ENCODE measurements around the gene SLA2.
"Not testable (repeated sequence)": the region's sequence is repeated elsewhere in the genome, so short reads cannot be mapped to it uniquely, and the experiment has no call there.

SLA2 gene, protein sequence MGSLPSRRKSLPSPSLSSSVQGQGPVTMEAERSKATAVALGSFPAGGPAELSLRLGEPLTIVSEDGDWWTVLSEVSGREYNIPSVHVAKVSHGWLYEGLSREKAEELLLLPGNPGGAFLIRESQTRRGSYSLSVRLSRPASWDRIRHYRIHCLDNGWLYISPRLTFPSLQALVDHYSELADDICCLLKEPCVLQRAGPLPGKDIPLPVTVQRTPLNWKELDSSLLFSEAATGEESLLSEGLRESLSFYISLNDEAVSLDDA

DNA sequence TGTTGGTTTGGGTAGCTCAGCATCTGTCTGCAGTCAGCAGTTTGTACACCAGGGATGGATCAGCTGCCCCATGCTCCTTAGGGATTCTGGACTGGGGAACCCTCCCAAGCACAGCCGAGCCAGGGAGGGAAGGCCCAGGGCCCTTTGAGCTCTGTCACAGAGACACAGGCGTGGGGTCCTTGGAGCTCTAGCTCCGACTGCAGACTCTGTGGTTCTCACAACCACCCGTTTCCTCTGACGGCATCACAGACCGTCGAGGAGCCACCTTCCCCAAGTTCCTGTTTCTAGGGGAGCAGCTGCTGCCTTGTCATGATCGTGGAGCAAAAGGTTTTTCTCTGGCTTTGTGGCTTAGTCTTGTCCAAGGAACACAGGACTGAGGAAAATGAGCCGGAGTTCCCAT, at the start of gene SLA2:
Gene SLA2, minus strand, starts transcription at position 199 of the 400 bp plus-strand sequence. CDS start 4,861 bp downstream, outside the sequence.
- no peak for FAIRE-seq

DNA sequence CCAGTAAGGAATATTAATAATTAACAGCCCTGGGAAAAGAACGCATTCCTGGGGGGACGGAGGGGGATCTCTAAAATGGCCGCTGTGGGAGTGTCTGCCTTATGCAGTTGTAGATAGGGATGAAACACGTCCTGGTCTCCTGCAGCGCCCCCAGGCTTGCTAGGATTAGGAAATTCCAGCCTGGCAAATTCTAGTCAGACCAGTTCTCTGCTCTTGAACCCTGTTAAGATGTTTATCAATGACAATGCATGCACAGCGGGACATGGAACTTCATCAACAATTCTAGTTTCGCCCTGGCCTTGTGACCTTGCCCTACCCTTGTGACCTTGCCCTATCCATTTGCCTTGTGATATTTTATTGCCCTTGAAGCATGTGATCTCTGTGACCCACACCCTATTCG, 49.5 kb upstream of the SLA2 start:
- FAIRE-seq = not testable (repeated sequence)

DNA sequence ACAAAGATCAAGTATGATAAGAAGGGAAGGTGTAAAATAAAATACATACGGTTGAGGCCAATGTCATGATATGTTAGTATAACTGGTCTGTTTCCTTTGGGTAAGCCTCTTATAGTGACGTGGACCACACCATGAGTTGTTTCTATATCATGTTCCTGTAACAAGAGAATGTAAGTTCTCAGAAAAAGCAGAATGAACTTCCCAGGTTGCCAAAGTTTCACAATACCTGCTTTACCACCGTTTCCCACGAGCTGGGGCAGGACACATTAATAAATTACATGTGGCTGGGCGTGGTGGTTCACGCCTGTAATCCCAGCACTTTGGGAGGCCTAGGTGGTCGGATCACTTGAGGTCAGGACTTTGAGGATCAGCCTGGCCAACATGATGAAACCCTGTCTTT, 42.6 kb upstream of the SLA2 start:
- no peak for FAIRE-seq

DNA sequence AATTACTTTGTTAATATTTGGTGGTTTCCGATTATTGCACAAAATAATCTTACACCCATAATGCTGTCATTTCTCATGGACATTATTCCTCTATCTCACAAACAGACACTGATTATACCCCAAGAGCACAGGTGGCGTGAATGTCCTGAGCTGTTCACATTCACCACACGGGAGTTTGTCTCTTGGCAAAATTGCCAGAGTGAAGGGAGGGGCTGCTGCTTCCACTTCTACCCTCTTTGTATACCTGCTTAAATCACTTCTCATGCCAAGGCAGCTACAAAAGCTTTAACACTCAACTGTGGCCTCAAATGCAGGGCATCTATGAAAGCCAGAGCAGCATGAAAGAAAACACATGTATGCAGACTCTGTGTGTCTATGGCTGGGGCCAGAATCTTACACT, 41.9 kb upstream of the SLA2 start:
- FAIRE-seq = no peak

DNA sequence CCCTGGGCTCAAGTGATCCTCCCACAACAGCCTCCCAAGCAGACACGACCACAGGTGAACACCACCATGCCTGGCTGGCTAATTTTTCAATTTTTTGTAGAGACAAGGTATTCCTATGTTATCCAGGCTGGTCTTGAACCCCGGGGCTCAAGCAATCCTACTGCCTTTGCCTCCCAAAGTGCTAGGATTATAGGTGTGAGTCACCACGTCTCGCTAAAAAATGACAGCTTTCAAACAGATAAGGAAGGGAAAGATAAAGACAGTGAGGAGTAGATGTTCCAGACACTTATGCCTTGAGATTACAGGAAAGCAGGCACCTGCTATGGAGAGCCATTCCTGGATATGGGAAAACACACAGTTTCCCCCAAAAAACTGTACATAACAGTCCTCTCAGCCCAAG, 40.9 kb upstream of the SLA2 start:
- no peak for FAIRE-seq

DNA sequence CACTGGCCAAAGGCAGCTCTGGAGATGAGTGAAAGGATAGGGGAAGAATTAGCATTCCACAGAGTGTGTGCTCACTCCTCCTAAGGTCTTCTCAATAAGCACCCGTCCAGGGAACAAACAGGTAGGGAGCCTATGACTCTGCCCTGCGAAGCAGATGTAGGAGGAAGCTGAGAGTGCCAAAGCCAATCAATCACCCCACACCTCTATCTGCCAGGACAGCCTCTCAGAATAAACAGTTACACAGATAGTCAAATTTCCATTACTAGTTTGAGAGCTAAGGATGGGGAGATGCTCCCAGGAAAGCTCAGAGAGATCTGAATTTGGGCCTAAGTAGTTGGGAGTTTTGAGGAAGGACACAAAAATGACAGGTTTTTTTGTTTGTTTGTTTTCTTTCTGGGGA, 40.5 kb upstream of the SLA2 start:
- FAIRE-seq = no peak

DNA sequence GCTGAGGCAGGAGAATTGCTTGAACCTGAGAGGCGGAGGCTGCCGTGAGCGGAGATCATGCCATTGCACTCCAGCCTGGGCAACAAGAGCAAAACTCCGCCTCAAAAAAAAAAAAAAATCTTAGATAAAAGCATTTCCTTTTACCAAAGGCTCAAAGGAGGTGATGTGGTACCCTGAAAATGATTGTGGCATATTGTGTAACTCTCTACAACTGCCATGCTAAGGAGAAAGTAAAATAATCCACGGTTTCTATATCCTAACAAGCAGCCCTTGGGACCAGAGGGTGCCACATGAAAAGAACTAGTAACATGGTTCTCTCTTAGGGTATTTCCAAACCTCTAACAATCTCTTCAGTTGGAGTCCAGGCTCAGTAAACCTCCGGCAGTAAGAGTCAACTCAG, 38.8 kb upstream of the SLA2 start:
- FAIRE-seq = no peak

DNA sequence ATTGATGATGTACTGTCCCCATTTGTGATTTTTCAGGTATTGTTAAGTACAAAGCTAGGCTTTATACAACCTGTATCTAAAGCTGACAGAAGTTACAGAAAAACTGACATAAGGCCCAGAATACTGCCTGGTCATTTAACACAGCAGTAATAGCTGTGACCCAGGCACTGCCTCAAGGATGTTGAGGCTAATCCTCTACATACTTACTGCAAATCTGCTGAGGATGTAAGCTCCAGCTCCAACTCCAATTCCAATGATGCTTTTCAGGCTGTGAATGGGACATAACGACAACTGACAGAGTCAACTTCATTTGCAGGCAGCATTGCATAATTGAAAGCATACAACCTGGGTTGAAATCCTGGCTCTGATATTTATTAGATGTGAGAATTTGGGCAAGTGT, 36.3 kb upstream of the SLA2 start:
- no peak for FAIRE-seq

DNA sequence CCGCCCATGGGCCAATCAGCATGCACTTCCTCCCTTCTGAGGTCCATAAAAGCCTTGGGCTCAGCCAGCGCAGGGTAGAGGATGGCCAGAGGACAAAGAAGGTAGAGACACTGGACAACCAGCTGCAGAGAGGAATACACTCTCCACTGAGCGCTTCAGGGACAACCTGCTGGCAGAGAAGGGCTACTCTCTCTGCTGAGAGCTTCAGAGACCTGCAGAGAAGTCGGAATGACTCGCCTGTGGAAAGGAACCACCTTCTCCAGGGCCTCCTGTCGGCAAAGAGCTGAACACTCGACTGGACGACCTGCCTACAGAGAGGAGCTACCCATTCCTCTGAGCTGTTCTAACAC, 31.4 kb upstream of the SLA2 start:
- FAIRE-seq = no peak

DNA sequence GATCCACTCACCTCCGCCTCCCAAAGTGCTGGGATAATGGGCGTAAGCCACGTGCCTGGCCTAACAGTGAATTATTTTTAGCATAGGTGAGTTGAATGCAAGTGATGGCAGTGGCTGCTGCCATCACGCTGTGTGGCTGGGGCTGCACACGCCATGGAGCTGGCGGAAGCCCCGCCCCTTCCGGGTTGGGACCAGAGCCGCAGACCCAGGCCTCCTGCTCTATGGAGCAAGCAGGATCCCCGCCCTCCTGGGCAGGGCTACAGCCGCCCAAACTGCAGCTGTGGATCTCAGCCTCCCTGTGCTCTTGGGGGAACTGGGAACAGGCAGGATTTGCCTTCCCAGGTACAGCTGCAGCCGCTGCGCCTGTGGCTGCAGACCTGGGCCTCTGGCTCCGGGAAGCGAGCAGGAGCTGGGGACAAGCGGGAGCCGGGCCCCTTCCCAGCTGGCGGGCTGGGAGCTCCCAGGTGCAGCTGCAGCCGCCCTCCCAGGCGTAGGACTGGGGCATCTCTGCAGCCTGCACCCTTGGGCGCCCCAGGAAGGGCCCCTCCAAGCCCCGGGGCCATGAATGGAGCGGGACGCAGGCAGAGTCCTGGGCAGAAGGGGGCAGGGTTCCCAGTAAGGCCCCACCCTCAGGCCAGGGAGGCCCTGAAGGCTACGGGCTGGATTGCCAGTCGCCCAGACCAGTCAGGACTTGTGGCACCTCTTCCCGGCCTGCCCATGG, 30.9 kb upstream of the SLA2 start:
- no peak for FAIRE-seq

DNA sequence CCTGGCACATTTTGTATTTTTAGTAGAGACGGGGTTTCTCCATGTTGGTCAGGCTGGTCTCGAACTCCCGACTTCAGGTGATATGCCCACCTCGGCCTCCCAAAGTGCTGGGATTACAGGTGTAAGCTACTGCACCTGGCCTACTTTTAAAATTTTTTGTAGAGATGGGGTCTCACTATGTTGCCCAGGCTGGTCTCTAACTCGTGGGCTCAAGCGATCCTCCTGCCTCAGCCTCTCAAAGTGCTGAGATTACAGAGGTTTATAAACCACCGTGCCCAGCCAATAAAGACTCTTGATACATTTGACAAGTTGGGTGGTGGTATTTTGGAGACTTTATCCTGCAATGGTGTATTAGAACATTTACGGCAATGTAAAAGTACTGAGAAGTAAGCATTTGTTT, 29.5 kb upstream of the SLA2 start:
- not testable (repeated sequence) for FAIRE-seq

DNA sequence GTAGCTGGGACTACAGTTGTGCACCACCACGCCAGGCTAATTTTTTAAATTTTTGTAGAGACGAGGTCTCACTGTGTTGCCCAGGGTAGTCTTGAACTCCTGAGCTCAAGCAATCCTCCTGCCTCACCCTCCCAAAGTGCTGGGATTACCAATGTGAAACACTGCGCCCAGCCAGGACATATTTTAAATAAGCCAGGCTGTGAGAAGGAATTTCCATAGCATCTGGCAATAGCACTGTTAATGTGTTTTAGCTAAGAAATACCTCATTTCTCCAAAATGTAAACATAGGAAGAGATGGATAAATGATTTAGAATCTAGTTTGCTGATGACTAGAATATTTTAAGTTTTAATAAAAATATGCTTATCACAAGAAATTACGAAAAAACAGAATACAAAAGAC, 27.0 kb upstream of the SLA2 start:
- FAIRE-seq = no peak

DNA sequence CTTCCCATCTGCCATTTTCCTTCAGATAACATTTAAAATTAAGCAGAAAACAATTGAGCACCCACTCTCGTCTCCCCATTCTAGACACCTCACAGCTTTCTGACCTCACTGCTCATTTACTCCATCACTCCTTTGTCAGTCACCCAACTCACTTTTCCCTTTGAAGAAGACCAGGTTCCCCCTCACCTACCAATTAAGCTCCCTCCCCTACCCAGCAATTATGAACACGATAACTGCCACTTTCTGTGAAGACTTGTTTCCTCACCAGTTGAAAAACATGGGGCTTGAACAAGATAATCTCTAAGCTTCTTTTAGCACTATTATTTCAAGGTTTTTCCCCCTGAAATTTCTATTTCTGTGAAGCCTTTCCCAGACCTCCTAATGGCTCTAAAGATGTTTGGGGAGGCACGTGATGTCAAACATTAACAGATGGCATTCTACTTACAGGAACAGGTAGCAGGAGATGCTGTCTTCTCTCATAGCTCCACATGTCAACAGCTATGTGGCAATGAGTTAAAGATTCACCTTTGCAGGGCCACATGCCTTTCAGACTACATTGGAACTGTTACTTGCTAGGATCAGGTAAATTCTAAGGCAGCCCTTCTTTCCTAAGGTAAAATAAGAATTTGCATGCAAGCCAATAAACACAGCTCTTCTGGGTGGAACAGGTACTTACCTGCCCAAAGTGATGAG, 24.8 kb upstream of the SLA2 start:
- FAIRE-seq = no peak

DNA sequence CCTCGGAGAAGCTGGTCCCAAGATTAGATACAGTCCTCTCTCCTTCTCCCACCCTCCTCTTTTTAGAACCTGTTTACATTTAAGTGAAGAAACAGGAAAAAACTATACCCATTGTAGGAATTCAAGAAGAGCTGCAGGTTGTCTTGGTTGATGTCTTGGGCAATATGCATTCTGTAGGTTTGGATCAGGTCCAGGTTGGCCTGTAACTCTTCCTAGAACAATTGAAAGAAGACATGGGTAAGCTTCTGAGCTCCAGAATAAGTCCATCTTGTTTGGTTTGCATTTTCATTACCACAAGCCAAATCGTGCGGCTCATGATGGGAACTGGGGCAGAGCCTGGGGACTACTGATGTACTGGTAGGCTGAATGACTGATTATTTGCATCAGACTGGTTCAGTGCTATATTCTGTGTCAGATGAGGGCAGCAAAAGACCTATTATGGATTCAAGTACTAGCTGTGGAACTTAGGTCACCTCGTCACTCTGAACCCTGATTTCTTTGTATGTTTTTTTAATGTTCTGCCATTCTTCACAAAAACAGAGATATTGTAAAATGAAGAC, 20.3 kb upstream of the SLA2 start:
- no peak for FAIRE-seq

DNA sequence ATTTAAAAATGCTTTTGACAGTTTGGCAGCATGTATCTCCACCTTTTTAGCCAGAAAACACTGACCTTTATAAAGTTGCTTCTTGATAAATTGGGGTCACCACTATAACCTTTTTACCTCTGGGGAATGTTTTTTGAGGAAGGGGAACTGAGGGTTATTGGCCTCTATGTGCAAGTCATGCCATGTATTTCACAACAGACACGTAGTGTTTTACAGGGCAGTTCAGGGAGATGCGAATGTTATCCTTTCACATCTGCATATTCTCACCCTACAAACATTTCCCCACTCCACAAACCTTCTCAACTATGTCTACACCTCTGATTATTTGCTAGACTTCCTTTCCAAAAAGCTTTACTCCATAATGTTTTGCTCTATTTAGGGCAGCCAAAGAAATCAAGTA, 17.0 kb upstream of the SLA2 start:
- no peak for FAIRE-seq

DNA sequence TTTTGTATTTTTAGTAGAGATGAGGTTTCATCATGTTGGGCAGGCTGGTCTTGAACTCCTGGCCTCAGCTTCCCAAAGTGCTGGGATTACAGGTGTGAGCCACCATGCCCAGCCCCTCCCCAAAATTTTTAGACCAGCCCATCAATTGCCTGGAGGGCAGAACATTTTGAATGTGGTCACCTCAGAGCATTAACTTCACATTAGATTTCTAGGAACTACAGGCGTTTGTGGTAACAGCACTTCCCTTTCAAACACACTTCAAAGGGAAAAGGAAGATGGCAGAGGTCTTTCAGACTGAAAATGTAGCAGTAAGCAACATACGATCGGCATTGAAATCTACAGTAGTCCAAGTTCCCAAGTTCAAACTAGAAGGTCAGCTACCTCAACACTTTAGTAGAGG, 12.3 kb upstream of the SLA2 start:
- FAIRE-seq = no peak

DNA sequence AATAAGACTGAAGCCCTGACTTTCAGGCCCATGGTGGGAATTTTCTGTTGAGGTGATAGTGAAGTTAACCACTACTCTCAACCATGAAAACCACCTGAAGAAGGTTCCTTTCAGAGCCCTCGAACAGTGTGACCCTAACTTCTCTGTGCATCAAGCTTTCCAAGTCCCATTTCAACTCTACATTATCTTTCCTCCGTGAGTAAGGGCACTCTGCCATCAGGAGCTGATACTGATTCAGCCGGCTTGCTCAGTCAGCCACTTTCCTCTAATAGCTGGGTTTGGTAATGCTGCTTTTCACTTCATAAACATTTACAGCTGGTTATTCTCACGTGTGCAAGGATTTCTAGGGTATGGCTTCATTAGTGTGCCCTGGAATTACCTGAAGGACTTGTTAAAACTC, 10.7 kb upstream of the SLA2 start:
- no peak for FAIRE-seq

DNA sequence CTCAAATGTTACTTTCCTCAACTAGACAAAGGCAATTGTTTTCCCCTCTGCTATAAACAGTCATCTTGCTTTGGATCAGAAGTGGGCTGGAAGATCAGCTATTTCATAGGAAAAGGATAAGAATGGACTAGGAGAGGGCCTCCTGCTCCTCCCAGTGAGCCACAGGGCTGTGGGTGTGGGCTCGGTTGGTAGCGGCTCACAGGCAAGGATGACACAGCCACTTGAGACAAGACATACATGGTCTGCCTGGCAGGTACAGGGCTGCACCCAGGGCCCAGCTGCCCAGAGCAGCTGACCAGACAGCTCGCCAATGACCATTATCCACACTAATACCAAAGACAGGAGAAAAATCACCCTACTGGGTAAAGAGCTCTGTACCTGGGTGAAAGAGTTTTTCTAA, 9.0 kb upstream of the SLA2 start:
- FAIRE-seq = no peak

DNA sequence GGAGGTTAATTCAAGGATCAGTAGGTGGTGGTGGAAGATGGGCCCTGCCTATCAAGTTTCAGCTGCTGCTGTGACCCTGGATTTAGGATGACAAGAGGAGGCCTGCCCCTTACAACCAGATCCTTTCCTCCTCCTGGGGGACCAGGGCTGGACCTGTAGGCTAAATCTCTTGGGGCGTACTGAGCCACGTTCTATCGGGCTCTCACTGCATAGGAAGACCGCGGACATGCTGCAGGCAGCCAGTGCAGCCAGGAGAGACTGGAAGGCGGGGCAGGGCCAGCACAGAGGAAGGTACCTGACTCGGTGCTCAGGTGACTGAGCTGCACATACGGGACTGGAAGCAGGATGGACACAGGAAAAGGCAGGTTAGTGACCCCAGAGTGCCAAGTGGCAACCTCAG, 8.5 kb upstream of the SLA2 start:
- FAIRE-seq = no peak

DNA sequence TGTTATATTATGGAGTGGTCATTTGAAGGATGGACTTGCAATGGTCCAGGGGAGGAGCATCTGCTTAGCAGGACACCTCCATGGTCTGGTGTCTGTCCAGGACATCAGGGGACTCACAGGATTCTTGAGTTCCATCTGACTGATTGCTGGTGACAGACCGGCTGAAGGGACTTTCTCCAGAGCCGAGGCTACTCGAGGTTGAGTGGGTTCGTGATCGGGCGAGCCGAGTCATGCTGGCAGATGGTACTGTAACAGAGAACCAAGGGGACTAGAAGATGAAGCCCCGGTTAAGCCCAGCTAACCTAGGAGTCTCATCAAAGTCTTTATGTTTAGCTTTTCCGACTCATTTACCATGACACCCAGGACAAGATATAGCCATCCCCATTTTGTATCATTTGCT, 7.5 kb upstream of the SLA2 start:
- FAIRE-seq = no peak

DNA sequence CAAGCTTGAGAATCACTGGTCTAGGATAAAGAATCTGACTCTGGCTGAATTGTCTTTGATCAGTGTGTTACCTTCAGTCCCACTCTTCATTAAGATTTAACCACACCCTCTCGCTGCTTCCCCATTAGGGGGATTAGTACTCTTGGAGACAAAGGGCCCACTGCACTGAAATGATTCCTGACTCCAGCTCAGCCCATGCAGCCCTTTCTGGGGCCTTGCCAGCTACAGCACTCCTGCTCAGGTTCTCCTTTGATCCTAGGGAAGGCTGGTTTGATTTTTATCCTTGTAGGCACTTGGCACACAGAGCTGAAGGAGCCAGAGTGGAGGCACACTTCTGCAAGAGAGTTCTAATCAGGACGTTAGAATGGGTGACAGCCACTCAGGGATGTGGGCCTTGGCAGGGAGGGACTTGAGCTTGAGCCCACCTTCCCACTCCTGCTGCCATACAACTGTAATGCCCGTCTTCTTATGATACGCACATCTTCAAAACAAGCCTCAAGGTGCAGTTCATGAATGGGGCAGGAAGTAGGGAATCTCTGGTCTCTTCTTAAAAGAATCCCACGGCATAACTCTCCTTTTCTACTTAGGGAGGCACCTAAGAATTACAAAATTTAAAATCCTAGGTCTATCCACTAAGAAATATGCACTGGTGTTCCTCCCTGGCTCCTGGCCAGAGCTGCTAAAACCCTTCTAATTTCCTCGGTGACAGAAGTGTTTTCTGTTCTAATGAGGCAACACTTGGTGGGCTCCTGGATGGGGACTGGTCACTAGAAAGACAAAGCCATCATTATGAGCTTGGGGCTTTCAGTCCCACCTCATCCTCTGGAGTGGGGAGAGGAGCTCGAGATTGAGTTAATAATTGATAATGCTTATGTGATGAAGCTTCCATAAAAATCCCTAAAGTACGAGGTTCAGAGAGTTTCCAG, 1.5 kb upstream of the SLA2 start:
- FAIRE-seq = no peak

DNA sequence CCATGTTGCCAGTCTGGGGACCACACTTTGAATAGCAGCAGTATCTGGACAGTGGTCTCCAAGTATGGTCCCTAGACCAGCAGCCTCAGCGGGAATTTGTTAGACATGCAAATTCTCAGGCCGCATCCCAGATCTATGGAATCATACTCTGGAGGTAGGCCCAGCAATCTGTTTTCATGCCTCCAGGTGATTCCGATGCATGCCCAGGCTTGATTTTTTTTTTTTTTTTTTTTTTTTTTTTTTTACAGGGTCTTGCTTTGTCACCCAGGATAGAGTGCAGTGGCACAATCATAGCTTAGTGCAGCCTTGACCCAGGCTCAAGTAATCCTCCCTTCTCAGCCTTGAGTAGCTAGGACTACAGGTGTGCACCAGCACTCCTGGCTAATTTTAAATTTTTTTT, 682 bp upstream of the SLA2 start:
- FAIRE-seq = no peak

DNA sequence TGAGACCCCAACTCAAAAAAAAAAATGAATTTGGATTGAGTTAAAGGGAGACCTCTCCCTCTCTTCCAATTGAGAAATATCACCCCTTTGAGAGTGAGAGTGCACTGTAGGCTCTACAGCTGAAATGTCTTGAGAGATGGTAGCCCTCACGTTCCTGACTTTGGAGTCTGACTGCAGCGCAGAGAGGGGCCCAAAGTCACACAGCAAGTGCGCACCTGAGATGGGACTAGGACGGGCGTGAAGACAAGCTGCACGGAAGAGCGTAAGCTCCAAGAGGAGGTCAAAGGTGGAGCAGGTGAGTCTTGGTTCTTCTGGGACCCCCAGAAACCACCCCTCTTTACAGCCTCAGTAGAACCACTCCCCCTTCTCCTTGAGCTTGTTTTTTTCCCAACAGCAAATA, 643 bp downstream of the SLA2 start:
- no peak for FAIRE-seq
